Measurements from ENCODE around the gene SHANK2. TPM values are rescaled to one million over a fixed set of nuclear protein-coding genes. Genes with fewer than 3 reads are reported as not detected.

The SHANK2 gene
- total RNA-seq, 1 donor from 2014 or later = 10.0 TPM

- Mint-ChIP-seq H3K27me3 (ENCODE audit: low read depth) (no peaks in the 10 kb centered on the region), H3K27ac (ENCODE audit: unreplicated experiment) (no peak overlapping the region), H3K36me3 (ENCODE audit: low read depth) (no peaks in the 10 kb centered on the region), H3K4me1 (no peaks in the 10 kb centered on the region), H3K4me3 (no peak overlapping the region), H3K9me3 (peaks cover 2% of the 10 kb centered on the region)
- no peak for TF ChIP-seq CTCF (conservative IDR thresholded peaks at IDR 0.05)
- DNase-seq (ENCODE audit: low read depth, low spot score) = no peak
These were observed 45.7 kb upstream of the SHANK2 start for GRCh38 chr11:71298016-71298550.

- no peak for DNase-seq (ENCODE audit: low read depth, low spot score)
- peaks cover 16% of the 10 kb centered on the region for H3K9me3 Mint-ChIP-seq
- H3K27ac Mint-ChIP-seq (ENCODE audit: unreplicated experiment) = no peak overlapping the region
- peaks cover 13% of the 10 kb centered on the region for H3K36me3 Mint-ChIP-seq (ENCODE audit: low read depth)
- no peak for TF ChIP-seq CTCF (conservative IDR thresholded peaks at IDR 0.05)
- H3K4me1 Mint-ChIP-seq = no peaks in the 10 kb centered on the region
- H3K4me3 Mint-ChIP-seq = no peak overlapping the region
- H3K27me3 Mint-ChIP-seq (ENCODE audit: low read depth) = peaks cover 9% of the 10 kb centered on the region
These were observed 42.6 kb upstream of the SHANK2 start for GRCh38 chr11:71294846-71295600.

- TF ChIP-seq CTCF (conservative IDR thresholded peaks at IDR 0.05) = no peak
- DNase-seq (ENCODE audit: low read depth, low spot score) = no peak
- Mint-ChIP-seq H3K36me3 (ENCODE audit: low read depth) (peaks cover 16% of the 10 kb centered on the region), H3K9me3 (peaks cover 23% of the 10 kb centered on the region), H3K4me3 (no peak overlapping the region), H3K27me3 (ENCODE audit: low read depth) (peaks cover 11% of the 10 kb centered on the region), H3K27ac (ENCODE audit: unreplicated experiment) (no peak overlapping the region), H3K4me1 (no peaks in the 10 kb centered on the region)
These were observed 41.8 kb upstream of the SHANK2 start for GRCh38 chr11:71293961-71294782.

- no peak for TF ChIP-seq CTCF (conservative IDR thresholded peaks at IDR 0.05)
These were observed 34.6 kb upstream of the SHANK2 start for GRCh38 chr11:71286701-71287643.

GRCh38 chr11:71285111-71285510, 32.7 kb upstream of the SHANK2 start:
- DNase-seq (ENCODE audit: low read depth, low spot score) = no peak
- no peak for TF ChIP-seq CTCF (conservative IDR thresholded peaks at IDR 0.05)
- H3K27ac Mint-ChIP-seq (ENCODE audit: unreplicated experiment) = no peak overlapping the region
- H3K4me1 Mint-ChIP-seq = peaks cover 15% of the 10 kb centered on the region
- H3K36me3 Mint-ChIP-seq (ENCODE audit: low read depth) = peaks cover 5% of the 10 kb centered on the region
- no peak overlapping the region for H3K4me3 Mint-ChIP-seq
- peaks cover 7% of the 10 kb centered on the region for H3K27me3 Mint-ChIP-seq (ENCODE audit: low read depth)
- H3K9me3 Mint-ChIP-seq = peaks cover 10% of the 10 kb centered on the region

More at GRCh38 chr11:71286701-71287643, 34.6 kb upstream of the SHANK2 start:
- peaks cover 16% of the 10 kb centered on the region for H3K27me3 Mint-ChIP-seq (ENCODE audit: low read depth)
- DNase-seq (ENCODE audit: low read depth, low spot score) = no peak
- peaks cover 16% of the 10 kb centered on the region for H3K36me3 Mint-ChIP-seq (ENCODE audit: low read depth)
- H3K27ac Mint-ChIP-seq (ENCODE audit: unreplicated experiment) = peak overlapping the region; percentile 43
- H3K4me3 Mint-ChIP-seq = no peak overlapping the region
- H3K4me1 Mint-ChIP-seq = peaks cover 12% of the 10 kb centered on the region
- H3K9me3 Mint-ChIP-seq = peaks cover 24% of the 10 kb centered on the region

Data from neural crest cell (in vitro differentiated cells).